ENCODE measurements around the gene TEX2.

Gene TEX2

DNA sequence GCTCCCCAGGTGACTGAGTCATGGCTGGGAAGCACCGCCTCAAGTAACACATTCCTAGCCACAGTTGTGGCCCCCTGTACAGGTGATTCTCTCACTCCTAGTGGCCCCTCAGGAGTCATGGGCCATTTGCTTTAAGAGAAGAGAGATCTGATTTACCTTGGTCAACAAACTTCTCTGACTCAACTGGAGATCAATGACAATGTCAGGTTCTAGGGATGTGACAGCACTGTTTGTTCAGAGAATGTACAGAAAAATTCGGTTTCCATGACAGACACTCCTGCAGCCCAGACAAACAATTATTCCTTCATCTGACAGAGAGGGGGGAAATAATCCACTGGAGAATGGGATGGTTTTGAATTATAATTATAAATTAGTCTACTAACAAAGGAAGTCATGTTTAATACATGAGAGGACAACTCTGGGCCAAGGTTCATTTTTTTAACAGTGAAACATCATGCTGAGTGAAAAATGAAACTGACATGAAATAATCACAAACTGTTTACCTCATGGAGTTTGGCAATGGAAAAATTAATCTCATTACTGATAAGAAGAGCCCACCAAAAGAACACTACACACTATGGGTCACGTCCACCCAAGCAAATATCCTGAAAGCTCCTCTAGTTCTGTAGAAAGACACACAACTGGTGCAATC is 142.8 kb downstream of the TEX2 start:
- no peak for DNase-seq (ENCODE audit: low read depth in 1 of 2, low spot score in 1 of 2)

DNA sequence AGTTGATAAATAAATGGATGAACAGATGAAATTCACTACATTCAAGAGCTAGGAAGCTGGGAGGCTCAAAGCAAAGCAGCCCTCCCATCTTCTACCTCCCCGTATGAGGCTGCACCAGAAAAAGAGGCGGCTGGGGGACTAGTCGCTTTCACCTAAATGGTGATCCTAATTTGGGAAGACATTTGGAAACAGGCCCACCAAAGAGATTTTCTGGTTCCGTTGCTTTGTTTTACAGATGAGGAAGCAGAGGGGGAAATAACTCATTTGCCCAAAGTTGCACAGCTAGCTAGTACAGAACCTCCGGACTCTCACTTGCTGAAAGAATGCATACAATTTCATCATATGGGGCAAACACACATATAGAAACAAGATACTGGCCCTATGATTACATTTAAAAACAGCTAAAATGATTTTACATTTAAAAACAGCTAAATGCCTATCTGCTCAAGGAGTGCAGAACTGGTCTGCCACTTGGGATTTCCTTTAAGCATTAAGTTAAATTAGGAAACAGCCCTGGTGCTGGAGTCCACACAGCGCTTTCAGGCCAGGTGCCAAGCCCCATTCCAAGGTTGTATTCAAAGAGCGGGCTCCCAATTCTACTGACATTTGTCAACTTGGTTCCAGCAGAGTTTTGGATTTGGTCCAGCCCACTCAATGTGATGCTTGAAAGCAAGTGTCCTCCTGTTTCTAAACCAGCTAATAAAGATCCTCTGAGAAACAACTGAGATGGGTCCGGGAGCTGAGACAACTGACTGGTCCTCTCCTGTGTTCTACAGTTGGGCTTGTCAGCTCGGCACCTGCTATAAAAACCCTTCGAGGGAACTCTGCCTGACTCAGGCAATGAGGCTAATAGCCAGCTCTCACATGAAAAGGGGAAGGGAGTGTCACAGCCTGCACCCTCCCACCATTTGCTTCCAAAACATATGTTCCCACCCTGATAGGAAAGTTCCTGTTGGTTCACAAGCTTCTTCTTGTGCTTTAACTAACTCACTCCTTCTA is 144.8 kb downstream of the TEX2 start:
- DNase-seq (ENCODE audit: low read depth in 1 of 2, low spot score in 1 of 2) = no peak

GRCh38 chr17:64115822-64116534 is 147.1 kb downstream of the TEX2 start:
- no peak for DNase-seq (ENCODE audit: low read depth in 1 of 2, low spot score in 1 of 2)

GRCh38 chr17:64115043-64115698 is 147.9 kb downstream of the TEX2 start:
- DNase-seq (ENCODE audit: low read depth in 1 of 2, low spot score in 1 of 2) = no peak

GRCh38 chr17:64113006-64113405 is 150.1 kb downstream of the TEX2 start:
- DNase-seq (ENCODE audit: low read depth in 1 of 2, low spot score in 1 of 2) = no peak

DNA sequence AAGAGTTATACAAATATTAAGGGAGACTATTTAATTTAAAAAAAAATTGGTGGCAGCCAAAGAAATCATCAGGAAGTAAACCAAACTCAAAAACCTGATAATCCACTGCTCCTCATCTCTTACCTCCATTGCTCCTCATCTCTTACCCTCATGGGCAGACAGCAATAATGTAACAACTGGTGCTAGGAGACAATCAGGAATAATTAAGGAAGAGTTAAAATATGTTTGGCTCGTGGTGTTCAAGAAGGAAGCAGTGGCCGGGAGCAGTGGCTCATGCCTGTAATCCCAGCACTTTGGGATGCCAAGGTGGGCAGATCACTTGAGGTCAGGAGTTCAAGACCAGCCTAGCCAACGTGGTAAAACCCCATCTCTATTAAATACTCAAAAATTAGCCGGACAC is 151.2 kb downstream of the TEX2 start:
- no peak for DNase-seq (ENCODE audit: low read depth in 1 of 2, low spot score in 1 of 2)

DNA sequence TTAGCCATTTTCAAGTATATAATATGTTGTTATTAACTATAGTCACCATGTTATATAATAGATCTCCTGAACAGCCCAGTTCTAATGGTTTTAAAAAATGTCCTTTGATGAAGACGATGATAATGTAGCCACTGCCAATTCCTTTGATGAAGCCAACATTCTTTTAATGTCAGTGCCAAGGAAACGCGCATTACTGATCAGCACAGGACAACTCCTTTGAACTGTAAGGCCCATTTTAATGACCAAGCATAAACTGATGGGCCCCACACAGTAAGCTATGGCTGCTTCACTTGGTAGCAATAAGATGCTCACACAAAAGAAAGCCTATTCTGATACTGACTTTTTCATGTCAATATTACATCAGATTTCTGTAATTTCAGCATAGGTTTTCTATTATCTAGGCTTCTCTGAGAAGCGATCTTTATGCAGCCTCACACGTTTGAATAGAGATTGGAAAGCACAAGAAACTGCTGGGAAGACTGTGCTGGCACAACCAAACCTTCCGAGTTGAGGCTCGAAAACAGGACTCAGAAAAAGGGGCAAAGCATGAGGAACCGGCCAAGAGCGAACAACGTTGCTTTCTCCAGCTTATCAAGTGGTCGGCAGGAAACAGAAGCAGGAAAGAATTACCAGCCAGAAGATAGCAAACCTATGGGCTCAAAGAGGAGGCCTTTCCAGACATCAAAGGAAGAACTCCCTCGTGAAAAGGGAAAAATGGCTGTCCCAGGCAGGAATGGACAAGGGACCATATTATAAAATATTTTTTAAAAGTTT is 152.5 kb downstream of the TEX2 start:
- no peak for DNase-seq (ENCODE audit: low read depth in 1 of 2, low spot score in 1 of 2)

DNA sequence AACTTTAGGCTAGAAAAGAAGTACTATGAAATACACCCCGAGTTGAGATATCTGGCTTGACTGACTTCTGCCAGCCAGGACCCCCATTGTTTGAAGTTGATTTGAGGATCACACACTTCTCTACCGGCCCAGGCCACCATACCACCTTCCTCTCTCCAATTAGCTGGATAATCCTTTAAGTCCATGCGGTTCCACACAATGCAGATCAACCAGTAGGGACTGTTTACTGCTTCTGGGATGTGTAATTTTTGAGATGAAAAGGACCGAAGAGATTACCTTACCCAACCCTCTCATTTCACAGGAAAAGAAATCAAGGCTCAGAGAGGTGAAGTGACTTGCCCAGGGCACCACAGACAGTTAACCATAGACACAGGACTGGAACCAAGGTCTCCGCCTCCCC is 153.7 kb downstream of the TEX2 start:
- DNase-seq (ENCODE audit: low read depth in 1 of 2, low spot score in 1 of 2) = no peak

GRCh38 chr17:64107500-64108236 is 155.4 kb downstream of the TEX2 start:
- no peak for DNase-seq (ENCODE audit: low read depth in 1 of 2, low spot score in 1 of 2)

GRCh38 chr17:64106918-64107317 is 156.1 kb downstream of the TEX2 start:
- no peak for DNase-seq (ENCODE audit: low read depth in 1 of 2, low spot score in 1 of 2)

- DNase-seq (ENCODE audit: low read depth in 1 of 2, low spot score in 1 of 2) = no peak
Observed at GRCh38 chr17:64103391-64104364, 159.4 kb downstream of the TEX2 start.

- DNase-seq (ENCODE audit: low read depth in 1 of 2, low spot score in 1 of 2) = no peak
Observed at GRCh38 chr17:64102627-64103390, 160.3 kb downstream of the TEX2 start.

DNA sequence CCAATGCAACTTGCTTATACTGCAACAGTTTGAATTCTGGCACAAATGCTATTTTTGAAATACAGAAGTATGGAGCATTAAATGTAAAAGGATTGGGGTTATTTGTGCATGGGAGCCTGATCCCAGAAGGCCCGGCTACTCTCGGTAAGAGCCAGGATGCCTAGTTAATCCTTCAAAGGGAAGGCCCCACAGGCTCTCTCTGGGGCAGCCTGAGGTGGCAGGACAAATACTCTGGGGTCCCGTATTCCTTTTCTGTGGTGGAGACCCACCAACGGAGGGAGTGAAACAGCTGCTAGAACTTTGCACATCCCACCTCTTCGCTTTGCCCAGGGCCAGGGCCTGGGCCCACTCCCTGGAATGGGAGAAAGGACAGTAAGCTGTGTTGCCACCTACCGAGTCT is 163.5 kb downstream of the TEX2 start:
- DNase-seq (ENCODE audit: low read depth in 1 of 2, low spot score in 1 of 2) = no peak
